ENCODE data around the gene CCDC102A. TPM values are rescaled to one million over a fixed set of nuclear protein-coding genes. Genes with fewer than 3 reads are reported as not detected.

Gene CCDC102A
- total RNA-seq, 4 donors from 2014 or later, result 8.7 to 23.6 (median 22.0) TPM

- peaks cover 0 to 9% of the 10 kb centered on the region in 2 donors for H3K4me1 ChIP-seq
- H3K27ac ChIP-seq, result peak overlapping the region in 1 of 2 donors; percentile 11
- no peaks in the 10 kb centered on the region for H3K36me3 ChIP-seq
- TF ChIP-seq, protein P1, sequence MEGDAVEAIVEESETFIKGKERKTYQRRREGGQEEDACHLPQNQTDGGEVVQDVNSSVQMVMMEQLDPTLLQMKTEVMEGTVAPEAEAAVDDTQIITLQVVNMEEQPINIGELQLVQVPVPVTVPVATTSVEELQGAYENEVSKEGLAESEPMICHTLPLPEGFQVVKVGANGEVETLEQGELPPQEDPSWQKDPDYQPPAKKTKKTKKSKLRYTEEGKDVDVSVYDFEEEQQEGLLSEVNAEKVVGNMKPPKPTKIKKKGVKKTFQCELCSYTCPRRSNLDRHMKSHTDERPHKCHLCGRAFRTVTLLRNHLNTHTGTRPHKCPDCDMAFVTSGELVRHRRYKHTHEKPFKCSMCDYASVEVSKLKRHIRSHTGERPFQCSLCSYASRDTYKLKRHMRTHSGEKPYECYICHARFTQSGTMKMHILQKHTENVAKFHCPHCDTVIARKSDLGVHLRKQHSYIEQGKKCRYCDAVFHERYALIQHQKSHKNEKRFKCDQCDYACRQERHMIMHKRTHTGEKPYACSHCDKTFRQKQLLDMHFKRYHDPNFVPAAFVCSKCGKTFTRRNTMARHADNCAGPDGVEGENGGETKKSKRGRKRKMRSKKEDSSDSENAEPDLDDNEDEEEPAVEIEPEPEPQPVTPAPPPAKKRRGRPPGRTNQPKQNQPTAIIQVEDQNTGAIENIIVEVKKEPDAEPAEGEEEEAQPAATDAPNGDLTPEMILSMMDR (IDR thresholded peaks at IDR 0.05), result peak in 2 of 4 experiments; percentile 32 to 44
- TF ChIP-seq POLR2A (IDR thresholded peaks at IDR 0.05), result no peak
- H3K4me3 ChIP-seq, result no peak overlapping the region
- no peak for DNase-seq
- no peaks in the 10 kb centered on the region for H3K27me3 ChIP-seq
- no peaks in the 10 kb centered on the region for H3K9me3 ChIP-seq
- intact Hi-C loops (cut with DNase I; ENCODE audit: low total_unique reads), result no loop called here
Measured at GRCh38 chr16:57475711-57476339, 60.5 kb downstream of the CCDC102A start.

DNA sequence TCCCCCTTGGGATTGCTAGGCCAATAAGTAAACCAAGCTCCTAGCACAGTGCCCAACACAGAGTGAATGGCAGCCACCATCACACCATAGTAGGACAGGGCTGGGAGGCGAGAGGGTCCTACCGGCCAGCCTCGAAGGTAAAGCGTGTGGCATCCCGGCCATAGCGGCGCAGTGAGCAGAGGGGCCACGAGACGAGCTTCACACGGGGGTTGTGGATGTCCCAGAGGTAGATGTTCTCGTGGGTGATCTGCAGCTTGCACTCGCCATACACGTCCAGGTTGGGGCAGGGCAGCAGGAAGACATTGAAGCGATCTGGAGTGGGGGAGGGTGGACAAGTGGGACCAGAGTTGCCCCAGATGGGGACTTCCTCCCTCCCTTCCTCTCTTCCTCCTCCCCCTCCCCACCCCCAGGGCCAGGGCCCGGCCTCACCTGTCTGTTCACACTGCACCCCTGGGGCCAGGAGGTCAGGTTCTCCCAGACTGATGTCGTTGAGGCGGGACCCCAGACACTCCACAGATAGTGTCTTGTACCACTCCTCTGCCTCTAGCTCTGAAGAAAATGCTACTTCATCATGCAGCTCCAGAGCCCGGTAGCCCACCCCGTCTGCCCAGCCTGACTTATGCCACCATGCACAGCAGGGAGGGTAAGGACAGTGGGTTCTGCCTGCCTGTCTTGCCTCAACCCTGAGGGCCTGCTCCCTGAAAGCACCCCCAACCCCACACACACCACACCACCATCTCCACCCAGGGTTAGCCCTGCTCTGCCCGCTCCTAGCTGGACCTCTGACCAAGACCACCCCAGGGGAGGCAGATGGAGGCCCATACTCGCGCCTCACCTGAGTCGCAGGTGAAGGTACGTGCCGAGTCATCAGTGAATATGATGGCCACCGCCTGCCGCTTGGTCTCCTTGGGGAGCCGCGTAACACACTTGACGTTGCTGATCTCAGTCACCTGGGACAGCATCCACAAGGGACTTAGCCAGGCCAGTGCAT, 61.4 kb downstream of the CCDC102A start:
- Histone ChIP-seq H3K36me3 (no peaks in the 10 kb centered on the region), H3K4me3 (no peak overlapping the region), H3K9me3 (no peaks in the 10 kb centered on the region), H3K27me3 (no peaks in the 10 kb centered on the region), H3K4me1 (peaks cover 0 to 2% of the 10 kb centered on the region in 2 donors), H3K27ac (no peak overlapping the region)
- TF ChIP-seq, protein P1 (IDR thresholded peaks at IDR 0.05), result no peak
- no peak for TF ChIP-seq POLR2A (IDR thresholded peaks at IDR 0.05)
- no peak for DNase-seq
- intact Hi-C loops (cut with DNase I; ENCODE audit: low total_unique reads), result no loop called here

DNA sequence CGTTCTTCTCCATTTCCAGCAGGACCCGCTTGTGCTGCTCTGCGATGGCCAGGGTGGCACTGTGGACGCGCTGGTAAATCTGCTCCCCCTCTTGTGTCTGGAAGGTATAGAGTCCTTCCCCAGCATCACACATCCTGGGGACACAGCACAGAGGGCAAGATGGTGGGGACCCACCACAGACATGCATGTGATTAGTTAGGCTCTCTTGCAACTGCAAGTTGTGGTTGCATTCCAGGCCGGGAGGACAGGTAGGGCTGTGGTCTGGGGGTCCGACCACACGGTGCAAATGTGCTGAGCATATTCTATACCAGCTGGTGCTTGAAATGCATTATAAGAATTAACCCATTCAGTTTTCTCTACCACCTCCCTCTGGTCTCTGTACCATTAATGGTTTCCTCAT, 62.5 kb downstream of the CCDC102A start:
- Histone ChIP-seq H3K9me3 (no peaks in the 10 kb centered on the region), H3K4me3 (no peak overlapping the region), H3K27me3 (no peaks in the 10 kb centered on the region), H3K36me3 (no peaks in the 10 kb centered on the region), H3K4me1 (no peaks in the 10 kb centered on the region), H3K27ac (no peak overlapping the region)
- intact Hi-C loops (cut with DNase I; ENCODE audit: low total_unique reads), result no loop called here
- DNase-seq, result no peak
- no peak for TF ChIP-seq POLR2A (IDR thresholded peaks at IDR 0.05)
- TF ChIP-seq, protein P1 (IDR thresholded peaks at IDR 0.05), result no peak

DNA sequence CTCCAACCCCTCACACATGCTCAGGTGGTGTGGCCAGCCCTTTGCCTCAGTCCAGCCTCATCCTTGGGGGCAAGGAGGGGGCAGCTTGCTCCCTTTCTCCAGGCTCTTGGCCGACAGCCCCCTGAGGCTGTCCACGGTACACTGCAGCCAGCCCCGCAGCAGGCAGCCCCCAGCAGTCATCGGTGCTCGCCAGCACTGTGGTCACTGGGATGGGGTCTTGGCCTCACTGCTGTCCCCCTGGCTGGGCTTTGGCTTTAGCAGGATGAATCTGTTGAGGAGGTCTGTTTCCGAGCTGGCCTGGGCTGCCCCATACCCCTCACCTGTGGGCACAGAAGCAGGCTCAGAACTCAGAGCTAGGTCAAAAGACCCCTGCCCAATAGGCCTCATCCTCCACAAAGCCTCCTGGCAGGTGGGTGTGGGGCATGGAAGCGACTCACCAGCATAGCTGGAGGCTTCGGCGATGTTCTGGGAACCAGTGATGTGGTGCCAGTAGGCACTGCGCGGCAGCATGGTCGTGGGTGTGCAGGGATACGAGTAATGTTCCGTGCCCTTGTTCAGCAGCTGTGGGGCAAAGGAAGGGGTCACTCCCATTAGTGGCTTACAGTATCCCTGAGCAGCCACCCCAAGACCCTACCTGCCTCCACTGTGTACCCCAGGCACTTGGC, 63.1 kb downstream of the CCDC102A start:
- Histone ChIP-seq H3K4me1 (no peaks in the 10 kb centered on the region), H3K27ac (no peak overlapping the region), H3K36me3 (no peaks in the 10 kb centered on the region), H3K27me3 (no peaks in the 10 kb centered on the region), H3K9me3 (no peaks in the 10 kb centered on the region), H3K4me3 (no peak overlapping the region)
- TF ChIP-seq POLR2A (IDR thresholded peaks at IDR 0.05), result no peak
- TF ChIP-seq, protein P1 (IDR thresholded peaks at IDR 0.05), result no peak
- intact Hi-C loops (cut with DNase I; ENCODE audit: low total_unique reads), result no loop called here
- no peak for DNase-seq

Measured in uterus (tissue), 4 donors.